ENCODE results near the gene BACH2. TPM values are rescaled to one million over a fixed set of nuclear protein-coding genes. Genes with fewer than 3 reads are reported as not detected.

Gene BACH2
- total and polyA plus RNA-seq, 9 of the 15 experiments (the other 6 are each of a cell fraction or from before 2014, with no cell fraction given), result 0.06 to 3.1 (median 0.59) TPM

DNA sequence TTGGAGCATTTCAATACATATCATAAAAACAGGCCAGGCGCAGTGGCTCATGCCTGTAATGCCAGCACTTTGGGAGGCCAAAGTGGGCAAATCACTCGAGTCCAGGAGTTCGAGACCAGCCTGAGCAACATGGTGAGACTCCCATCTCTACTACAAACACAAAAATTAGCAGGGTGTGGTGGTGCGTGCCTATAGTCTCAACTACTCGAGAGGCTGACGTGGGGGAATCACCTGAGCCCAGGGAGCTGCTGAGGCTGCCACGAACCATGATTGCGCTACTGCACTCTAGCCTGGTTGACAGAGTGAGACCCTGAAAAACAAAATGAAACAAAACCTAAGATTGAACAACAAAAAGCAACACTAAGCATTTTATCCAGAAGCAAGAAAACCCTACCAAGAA is 47.2 kb downstream of the BACH2 start:
- no peaks in the 10 kb centered on the region for H3K4me1 ChIP-seq (replicated peaks in 1 of 2; ENCODE audit: control insufficient read depth in 2 of 2, insufficient read depth in 2 of 2, low read length in 2 of 2)
- no peaks in the 10 kb centered on the region for H4K20me1 ChIP-seq (replicated peaks; ENCODE audit: control insufficient read depth, insufficient read depth, low read length)
- no TSS peak for BruUV-seq (replicated peaks)
- WGBS (ENCODE audit: insufficient coverage, low coverage, missing lambda C conversion rate), result 35% methylated on average over 8 of the region's 8 CpGs
- H3K4me3 ChIP-seq, result no peak overlapping the region
- H3K4me2 ChIP-seq (ENCODE audit: insufficient read depth, low read length), result no peak overlapping the region
- DNase-seq (ENCODE audit: extremely low read depth in 1 of 4, low spot score in 3 of 4) (no peak), FAIRE-seq (no peak), ATAC-seq (no peak)
- ChIA-PET CTCF (ENCODE audit: low intra/inter-chr PET ratio) (no interaction called here), POLR2A (no interaction called here)
- H3K79me2 ChIP-seq (ENCODE audit: control insufficient read depth, insufficient read depth, low read length), result no peaks in the 10 kb centered on the region
- H3K27me3 ChIP-seq (ENCODE audit: control insufficient read depth in 2 of 2, insufficient read depth in 2 of 2, low read length in 2 of 2), result peaks cover 0 to 2% of the 10 kb centered on the region in 2 experiments; a peak in 1 of 5 replicates
- intact Hi-C loops (cut with micrococcal nuclease), result no loop called here
- no peaks in the 10 kb centered on the region for H3K9me3 ChIP-seq (replicated peaks; ENCODE audit: control insufficient read depth, insufficient read depth, low read depth, low read length)
- H3K9ac ChIP-seq (ENCODE audit: insufficient read depth in 1 of 2, low read depth in 2 of 2, low read length in 2 of 2), result no peak overlapping the region
- no peaks in the 10 kb centered on the region for H3K9me1 ChIP-seq (ENCODE audit: control insufficient read depth, insufficient read depth, low read length)
- H3K36me3 ChIP-seq (ENCODE audit: control insufficient read depth, insufficient read depth, low read length), result no peaks in the 10 kb centered on the region
- no peak overlapping the region for H2AFZ ChIP-seq (ENCODE audit: low read depth, low read length)
- H3K27ac ChIP-seq (ENCODE audit: extremely low read depth, low read depth, low read length), result no peak overlapping the region
- TF ChIP-seq ZNF316 (IDR thresholded peaks at IDR 0.05), result 0 out of 2 replicates have a peak, but pooled peaks have one; percentile 10
- no peak for TF ChIP-seq NCOA2 (IDR thresholded peaks at IDR 0.05; ENCODE audit: partially characterized antibody in 2 of 2)
- TF ChIP-seq ZNF12 (CRISPR knock-in tag; IDR thresholded peaks at IDR 0.05), result no peak
- in situ Hi-C loops (cut with MboI), result no loop called here

DNA sequence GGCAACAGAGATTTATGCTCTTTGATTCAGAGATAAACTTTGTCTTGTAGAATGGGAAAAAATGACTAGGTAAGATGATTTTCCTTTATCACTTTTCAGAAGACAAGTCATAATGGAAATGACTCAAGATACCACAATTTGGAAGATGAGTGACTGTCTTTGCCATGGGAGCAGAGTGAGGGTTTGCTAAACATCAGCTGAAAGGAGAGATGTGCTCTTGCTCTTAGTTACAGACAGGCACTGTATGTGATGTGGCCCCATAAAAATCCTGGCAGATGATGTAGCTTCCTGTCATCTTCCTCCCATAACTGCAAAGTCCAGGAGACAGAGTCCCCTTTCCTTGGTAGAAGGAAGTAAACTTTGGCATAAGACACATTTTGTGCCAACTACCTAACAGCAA is 47.6 kb downstream of the BACH2 start:
- TF ChIP-seq, protein P1, sequence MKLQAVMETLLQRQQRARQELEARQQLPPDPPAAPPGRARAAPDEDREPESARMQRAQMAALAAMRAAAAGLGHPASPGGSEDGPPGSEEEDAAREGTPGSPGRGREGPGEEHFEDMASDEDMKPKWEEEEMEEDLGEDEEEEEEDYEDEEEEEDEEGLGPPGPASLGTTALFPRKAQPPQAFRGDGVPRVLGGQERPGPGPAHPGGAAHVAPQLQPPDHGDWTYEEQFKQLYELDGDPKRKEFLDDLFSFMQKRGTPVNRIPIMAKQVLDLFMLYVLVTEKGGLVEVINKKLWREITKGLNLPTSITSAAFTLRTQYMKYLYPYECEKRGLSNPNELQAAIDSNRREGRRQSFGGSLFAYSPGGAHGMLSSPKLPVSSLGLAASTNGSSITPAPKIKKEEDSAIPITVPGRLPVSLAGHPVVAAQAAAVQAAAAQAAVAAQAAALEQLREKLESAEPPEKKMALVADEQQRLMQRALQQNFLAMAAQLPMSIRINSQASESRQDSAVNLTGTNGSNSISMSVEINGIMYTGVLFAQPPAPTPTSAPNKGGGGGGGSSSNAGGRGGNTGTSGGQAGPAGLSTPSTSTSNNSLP (IDR thresholded peaks at IDR 0.05; ENCODE audit: borderline replicate concordance, low read depth, low read length), result no peak
- TF ChIP-seq, protein P2, sequence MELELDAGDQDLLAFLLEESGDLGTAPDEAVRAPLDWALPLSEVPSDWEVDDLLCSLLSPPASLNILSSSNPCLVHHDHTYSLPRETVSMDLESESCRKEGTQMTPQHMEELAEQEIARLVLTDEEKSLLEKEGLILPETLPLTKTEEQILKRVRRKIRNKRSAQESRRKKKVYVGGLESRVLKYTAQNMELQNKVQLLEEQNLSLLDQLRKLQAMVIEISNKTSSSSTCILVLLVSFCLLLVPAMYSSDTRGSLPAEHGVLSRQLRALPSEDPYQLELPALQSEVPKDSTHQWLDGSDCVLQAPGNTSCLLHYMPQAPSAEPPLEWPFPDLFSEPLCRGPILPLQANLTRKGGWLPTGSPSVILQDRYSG (tag; conservative IDR thresholded peaks at IDR 0.05; ENCODE audit: low read depth), result no peak
- TF ChIP-seq CREM (IDR thresholded peaks at IDR 0.05; ENCODE audit: low read depth), result no peak
- peak; percentile 32; the same call in 1 of the 2 replicates for TF ChIP-seq FOSL1 (tag; conservative IDR thresholded peaks at IDR 0.05)
- no peak for TF ChIP-seq TEAD2 (tag; IDR thresholded peaks at IDR 0.05)
- TF ChIP-seq GATAD2B (IDR thresholded peaks at IDR 0.05; ENCODE audit: borderline replicate concordance), result no peak
- TF ChIP-seq ZNF717 (CRISPR knock-in tag; IDR thresholded peaks at IDR 0.05), result no peak
- no peaks in the 10 kb centered on the region for H3K9me1 ChIP-seq (ENCODE audit: control insufficient read depth, insufficient read depth, low read length)
- no peak overlapping the region for H3K4me3 ChIP-seq
- H3K27me3 ChIP-seq (ENCODE audit: control insufficient read depth in 2 of 2, insufficient read depth in 2 of 2, low read length in 2 of 2), result peaks cover 0 to 4% of the 10 kb centered on the region in 2 experiments; a peak in 1 of 5 replicates
- ATAC-seq (no peak), DNase-seq (ENCODE audit: extremely low read depth in 1 of 4, low spot score in 3 of 4) (no peak), FAIRE-seq (no peak)
- BruUV-seq (replicated peaks), result no TSS peak
- in situ Hi-C loops (cut with MboI) (no loop called here), intact Hi-C loops (cut with micrococcal nuclease) (no loop called here)
- H3K9me3 ChIP-seq (replicated peaks; ENCODE audit: control insufficient read depth, insufficient read depth, low read depth, low read length), result no peaks in the 10 kb centered on the region
- no peak overlapping the region for H3K4me2 ChIP-seq (ENCODE audit: insufficient read depth, low read length)
- POLR2A ChIA-PET, result no interaction called here
- CTCF ChIA-PET (ENCODE audit: low intra/inter-chr PET ratio), result no interaction called here
- no peaks in the 10 kb centered on the region for H4K20me1 ChIP-seq (replicated peaks; ENCODE audit: control insufficient read depth, insufficient read depth, low read length)
- no peaks in the 10 kb centered on the region for H3K4me1 ChIP-seq (replicated peaks in 1 of 2; ENCODE audit: control insufficient read depth in 2 of 2, insufficient read depth in 2 of 2, low read length in 2 of 2)
- no peak overlapping the region for H2AFZ ChIP-seq (ENCODE audit: low read depth, low read length)
- H3K36me3 ChIP-seq (ENCODE audit: control insufficient read depth, insufficient read depth, low read length), result no peaks in the 10 kb centered on the region
- no peak overlapping the region for H3K27ac ChIP-seq (ENCODE audit: extremely low read depth, low read depth, low read length)
- H3K9ac ChIP-seq (ENCODE audit: insufficient read depth in 1 of 2, low read depth in 2 of 2, low read length in 2 of 2), result no peak overlapping the region
- H3K79me2 ChIP-seq (ENCODE audit: control insufficient read depth, insufficient read depth, low read length), result no peaks in the 10 kb centered on the region

Measured in K562 (cell line).